Skin of body (tissue), 2 donors: ENCODE data around the gene FADS6. TPM values are rescaled to one million over a fixed set of nuclear protein-coding genes. Genes with fewer than 3 reads are reported as not detected.

Experiments used
- DNase-seq: peaks from one replicate; lab custom pipeline; 2025; lab: John Stamatoyannopoulos, UW
- total RNA-seq: library from RNA; depleted of rRNA; stranded (reverse); fragments of >200 nt; gene quantifications from one replicate; pipeline ENCODE4 v1.2.3, GENCODE V29; 2014

The FADS6 gene
- total RNA-seq, 1 donor from 2014 or later, result 2.6 TPM

GRCh38 chr17:74831444-74832146, 61.8 kb downstream of the FADS6 start:
- no peak for DNase-seq

DNA sequence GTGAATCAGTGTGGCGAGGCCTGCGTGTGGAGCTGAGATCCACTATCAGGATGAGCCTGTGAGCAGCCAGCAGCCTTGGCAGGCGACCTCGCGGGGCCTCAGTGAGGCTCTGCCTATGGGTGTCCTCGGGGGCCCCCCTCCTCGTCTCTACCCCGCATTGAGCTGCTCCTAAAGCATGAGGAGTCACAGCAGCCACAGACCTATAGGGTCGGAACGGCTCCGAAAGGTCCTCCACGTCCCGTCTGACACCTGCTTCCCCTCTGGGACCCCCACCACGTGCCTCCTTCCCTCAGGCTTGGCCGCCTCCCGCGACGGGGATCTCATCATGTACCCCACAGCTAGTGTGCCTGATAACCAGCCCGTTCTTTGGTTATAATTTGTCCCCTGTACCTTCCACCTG, 62.6 kb downstream of the FADS6 start:
- DNase-seq, result no peak

GRCh38 chr17:74827800-74828199, 65.6 kb downstream of the FADS6 start:
- no peak for DNase-seq

Other genes with a start within 250 kb of the FADS6 start
- 0.49 TPM for gene CD300LF, start 180.7 kb downstream of the FADS6 start, total RNA-seq
- 0.69 TPM for gene RAB37, start 156.4 kb downstream of the FADS6 start, total RNA-seq
- gene NHERF1, start 145.0 kb downstream of the FADS6 start, total RNA-seq, result 7.5 TPM
- 26.2 TPM for gene NAT9, start 117.3 kb downstream of the FADS6 start, total RNA-seq
- gene GRIN2C, start 33.7 kb downstream of the FADS6 start, total RNA-seq, result 0.69 TPM
- gene FDXR, start 20.6 kb downstream of the FADS6 start, total RNA-seq, result 5.6 TPM
- gene USH1G, start 29.6 kb upstream of the FADS6 start, total RNA-seq, result 1.1 TPM
- not detected for gene OTOP2, start 30.6 kb upstream of the FADS6 start, total RNA-seq
- gene OTOP3, start 42.3 kb upstream of the FADS6 start, total RNA-seq, result not detected
- 4.0 TPM for gene HID1, start 79.1 kb upstream of the FADS6 start, total RNA-seq
- 3.6 TPM for gene CDR2L, start 94.0 kb upstream of the FADS6 start, total RNA-seq
- 18.1 TPM for gene MRPL58, start 119.0 kb upstream of the FADS6 start, total RNA-seq
- 153 TPM for gene ATP5PD, start 153.3 kb upstream of the FADS6 start, total RNA-seq
- 11.6 TPM for gene KCTD2, start 153.6 kb upstream of the FADS6 start, total RNA-seq
- gene SLC16A5, start 194.3 kb upstream of the FADS6 start, total RNA-seq, result 8.7 TPM
- 2.1 TPM for gene ARMC7, start 216.3 kb upstream of the FADS6 start, total RNA-seq
- 27.7 TPM for gene NT5C, start 238.1 kb upstream of the FADS6 start, total RNA-seq